ENCODE data around the gene C17orf114. TPM values are rescaled to one million over a fixed set of nuclear protein-coding genes. Genes with fewer than 3 reads are reported as not detected.

C17orf114 gene

GRCh38 chr17:4753392-4753791 is 48.7 kb downstream of the C17orf114 start:
- CTCF ChIA-PET: no interaction called here
- TF ChIP-seq, protein P1, sequence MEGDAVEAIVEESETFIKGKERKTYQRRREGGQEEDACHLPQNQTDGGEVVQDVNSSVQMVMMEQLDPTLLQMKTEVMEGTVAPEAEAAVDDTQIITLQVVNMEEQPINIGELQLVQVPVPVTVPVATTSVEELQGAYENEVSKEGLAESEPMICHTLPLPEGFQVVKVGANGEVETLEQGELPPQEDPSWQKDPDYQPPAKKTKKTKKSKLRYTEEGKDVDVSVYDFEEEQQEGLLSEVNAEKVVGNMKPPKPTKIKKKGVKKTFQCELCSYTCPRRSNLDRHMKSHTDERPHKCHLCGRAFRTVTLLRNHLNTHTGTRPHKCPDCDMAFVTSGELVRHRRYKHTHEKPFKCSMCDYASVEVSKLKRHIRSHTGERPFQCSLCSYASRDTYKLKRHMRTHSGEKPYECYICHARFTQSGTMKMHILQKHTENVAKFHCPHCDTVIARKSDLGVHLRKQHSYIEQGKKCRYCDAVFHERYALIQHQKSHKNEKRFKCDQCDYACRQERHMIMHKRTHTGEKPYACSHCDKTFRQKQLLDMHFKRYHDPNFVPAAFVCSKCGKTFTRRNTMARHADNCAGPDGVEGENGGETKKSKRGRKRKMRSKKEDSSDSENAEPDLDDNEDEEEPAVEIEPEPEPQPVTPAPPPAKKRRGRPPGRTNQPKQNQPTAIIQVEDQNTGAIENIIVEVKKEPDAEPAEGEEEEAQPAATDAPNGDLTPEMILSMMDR (conservative IDR thresholded peaks at IDR 0.05; ENCODE audit: low read depth, low read length): no peak
- no peak for TF ChIP-seq EZH2 (IDR thresholded peaks at IDR 0.05; ENCODE audit: borderline replicate concordance, low read depth, low read length, poor library complexity, severe bottlenecking)
- peaks cover 30% of the 10 kb centered on the region for H3K27me3 ChIP-seq (replicated peaks; ENCODE audit: insufficient read depth, low read depth, low read length, poor library complexity)
- H3K4me1 ChIP-seq (ENCODE audit: insufficient read depth, low read length, poor library complexity, severe bottlenecking): no peaks in the 10 kb centered on the region
- H3K27ac ChIP-seq (ENCODE audit: low read depth, low read length, poor library complexity, severe bottlenecking): no peak overlapping the region
- no peaks in the 10 kb centered on the region for H3K36me3 ChIP-seq (ENCODE audit: insufficient read depth, low read length, poor library complexity, severe bottlenecking)
- no peak for DNase-seq (ENCODE audit: low spot score)
- BruUV-seq (replicated peaks): no TSS peak
- H3K9me3 ChIP-seq (ENCODE audit: low read depth, low read length, poor library complexity, severe bottlenecking): no peaks in the 10 kb centered on the region
- intact Hi-C loops (cut with micrococcal nuclease; ENCODE audit: unreplicated experiment): no loop called here
- POLR2A ChIA-PET (ENCODE audit: low non-redundant PET): interaction anchor here (0.6 kb wide), 1 partner anchor 43 kb away, joined by 3 read pairs; no protein-coding TSS in a partner anchor
- no peak overlapping the region for H3K4me3 ChIP-seq (ENCODE audit: low read depth, low read length, poor library complexity, severe bottlenecking)

DNA sequence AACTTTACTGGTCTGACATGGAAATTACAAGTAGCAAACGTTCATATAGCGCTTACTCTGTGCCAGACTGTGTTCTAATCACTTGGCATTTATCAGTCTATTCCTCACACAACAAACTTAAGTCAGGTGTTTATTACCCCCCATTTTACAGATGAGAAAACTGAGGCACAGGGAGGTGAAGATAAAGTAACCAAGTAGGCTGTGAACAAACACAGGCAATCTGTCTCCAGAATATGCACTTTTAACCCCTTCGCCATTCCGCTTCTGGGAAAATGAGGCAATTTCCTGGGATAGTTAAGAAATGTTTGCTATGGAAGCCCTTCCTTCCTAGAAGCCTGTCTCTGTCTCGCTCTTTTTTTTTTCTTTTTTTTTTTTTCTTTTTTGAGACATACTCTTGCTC is 50.2 kb downstream of the C17orf114 start:
- Histone ChIP-seq H3K27me3 (replicated peaks; ENCODE audit: insufficient read depth, low read depth, low read length, poor library complexity) (peaks cover 37% of the 10 kb centered on the region), H3K9me3 (ENCODE audit: low read depth, low read length, poor library complexity, severe bottlenecking) (no peaks in the 10 kb centered on the region), H3K27ac (ENCODE audit: low read depth, low read length, poor library complexity, severe bottlenecking) (no peak overlapping the region), H3K4me3 (ENCODE audit: low read depth, low read length, poor library complexity, severe bottlenecking) (no peak overlapping the region), H3K36me3 (ENCODE audit: insufficient read depth, low read length, poor library complexity, severe bottlenecking) (no peaks in the 10 kb centered on the region), H3K4me1 (ENCODE audit: insufficient read depth, low read length, poor library complexity, severe bottlenecking) (no peaks in the 10 kb centered on the region)
- POLR2A ChIA-PET (ENCODE audit: low non-redundant PET): no interaction called here
- BruUV-seq (replicated peaks): no TSS peak
- no peak for DNase-seq (ENCODE audit: low spot score)
- CTCF ChIA-PET: no interaction called here
- intact Hi-C loops (cut with micrococcal nuclease; ENCODE audit: unreplicated experiment): no loop called here
- TF ChIP-seq, protein P1 (conservative IDR thresholded peaks at IDR 0.05; ENCODE audit: low read depth, low read length): no peak
- no peak for TF ChIP-seq EZH2 (IDR thresholded peaks at IDR 0.05; ENCODE audit: borderline replicate concordance, low read depth, low read length, poor library complexity, severe bottlenecking)

Other genes with a start within 250 kb of the C17orf114 start
- gene MYBBP1A, start 246.9 kb downstream of the C17orf114 start, total RNA-seq (2021): 163 and 177 TPM in 2 replicates
- gene GGT6, start 241.8 kb downstream of the C17orf114 start, total RNA-seq (2021): not detected in 2 replicates
- not detected in 2 replicates for gene SMTNL2, start 217.8 kb downstream of the C17orf114 start, total RNA-seq (2021)
- gene ALOX15, start 160.7 kb downstream of the C17orf114 start, total RNA-seq (2021): 0.13 TPM in 1 of 2 replicates, not detected in the other
- 142 and 161 TPM in 2 replicates for gene PELP1, start 98.2 kb downstream of the C17orf114 start, total RNA-seq (2021)
- gene ARRB2, start 91.7 kb downstream of the C17orf114 start, total RNA-seq (2021): 82.2 and 100 TPM in 2 replicates
- 13.7 and 22.5 TPM in 2 replicates for gene MED11, start 70.9 kb downstream of the C17orf114 start, total RNA-seq (2021)
- gene ZMYND15, start 62.5 kb downstream of the C17orf114 start, total RNA-seq (2021): 0.17 and 0.37 TPM in 2 replicates
- 4.0 and 6.0 TPM in 2 replicates for gene CXCL16, start 62.4 kb downstream of the C17orf114 start, total RNA-seq (2021)
- not detected in 2 replicates for gene TM4SF5, start 30.4 kb downstream of the C17orf114 start, total RNA-seq (2021)
- 28.6 and 39.7 TPM in 2 replicates for gene VMO1, start 16.0 kb downstream of the C17orf114 start, total RNA-seq (2021)
- gene GLTPD2, start 13.4 kb downstream of the C17orf114 start, total RNA-seq (2021): not detected in 2 replicates
- 332 and 371 TPM in 2 replicates for gene PSMB6, start 6.2 kb downstream of the C17orf114 start, total RNA-seq (2021)
- gene PLD2, start 4.8 kb upstream of the C17orf114 start, total RNA-seq (2021): 20.1 and 31.7 TPM in 2 replicates
- gene MINK1, start 31.0 kb upstream of the C17orf114 start, total RNA-seq (2021): 67.7 and 72.1 TPM in 2 replicates
- 2.7 and 4.8 TPM in 2 replicates for gene C17orf107, start 97.2 kb upstream of the C17orf114 start, total RNA-seq (2021)
- 0.21 and 0.79 TPM in 2 replicates for gene CHRNE, start 100.8 kb upstream of the C17orf114 start, total RNA-seq (2021)
- gene GP1BA, start 129.9 kb upstream of the C17orf114 start, total RNA-seq (2021): not detected in 2 replicates
- 113 and 129 TPM in 2 replicates for gene SLC25A11, start 137.7 kb upstream of the C17orf114 start, total RNA-seq (2021)
- 77.3 and 78.8 TPM in 2 replicates for gene RNF167, start 137.9 kb upstream of the C17orf114 start, total RNA-seq (2021)
- 1,021 and 1,026 TPM in 2 replicates for gene PFN1, start 146.2 kb upstream of the C17orf114 start, total RNA-seq (2021)
- gene ENO3, start 148.8 kb upstream of the C17orf114 start, total RNA-seq (2021): 12.3 and 16.6 TPM in 2 replicates
- 74.8 and 88.9 TPM in 2 replicates for gene SPAG7, start 165.5 kb upstream of the C17orf114 start, total RNA-seq (2021)
- gene CAMTA2, start 185.3 kb upstream of the C17orf114 start, total RNA-seq (2021): 16.3 and 24.8 TPM in 2 replicates
- gene INCA1, start 195.2 kb upstream of the C17orf114 start, total RNA-seq (2021): 0.62 and 0.72 TPM in 2 replicates
- gene KIF1C, start 195.6 kb upstream of the C17orf114 start, total RNA-seq (2021): 92.6 and 95.9 TPM in 2 replicates
- gene SLC52A1, start 233.1 kb upstream of the C17orf114 start, total RNA-seq (2021): not detected in 2 replicates

All from A673 (cell line).